ENCODE measurements around the gene GPS1.

GRCh38 chr17:82083009-82083408 lies 31.3 kb downstream of the GPS1 start:
- TF ChIP-seq, protein P1, sequence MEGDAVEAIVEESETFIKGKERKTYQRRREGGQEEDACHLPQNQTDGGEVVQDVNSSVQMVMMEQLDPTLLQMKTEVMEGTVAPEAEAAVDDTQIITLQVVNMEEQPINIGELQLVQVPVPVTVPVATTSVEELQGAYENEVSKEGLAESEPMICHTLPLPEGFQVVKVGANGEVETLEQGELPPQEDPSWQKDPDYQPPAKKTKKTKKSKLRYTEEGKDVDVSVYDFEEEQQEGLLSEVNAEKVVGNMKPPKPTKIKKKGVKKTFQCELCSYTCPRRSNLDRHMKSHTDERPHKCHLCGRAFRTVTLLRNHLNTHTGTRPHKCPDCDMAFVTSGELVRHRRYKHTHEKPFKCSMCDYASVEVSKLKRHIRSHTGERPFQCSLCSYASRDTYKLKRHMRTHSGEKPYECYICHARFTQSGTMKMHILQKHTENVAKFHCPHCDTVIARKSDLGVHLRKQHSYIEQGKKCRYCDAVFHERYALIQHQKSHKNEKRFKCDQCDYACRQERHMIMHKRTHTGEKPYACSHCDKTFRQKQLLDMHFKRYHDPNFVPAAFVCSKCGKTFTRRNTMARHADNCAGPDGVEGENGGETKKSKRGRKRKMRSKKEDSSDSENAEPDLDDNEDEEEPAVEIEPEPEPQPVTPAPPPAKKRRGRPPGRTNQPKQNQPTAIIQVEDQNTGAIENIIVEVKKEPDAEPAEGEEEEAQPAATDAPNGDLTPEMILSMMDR (IDR thresholded peaks at IDR 0.05) = no peak
- no peak for TF ChIP-seq POLR2A (IDR thresholded peaks at IDR 0.05)
- TF ChIP-seq POLR2AphosphoS5 (IDR thresholded peaks at IDR 0.05; ENCODE audit: insufficient read depth in 1 of 2, low read depth in 1 of 2) = no peak

Data from vagina (tissue), 2 donors.